Measurements from ENCODE around the gene TAMM41.

DNA sequence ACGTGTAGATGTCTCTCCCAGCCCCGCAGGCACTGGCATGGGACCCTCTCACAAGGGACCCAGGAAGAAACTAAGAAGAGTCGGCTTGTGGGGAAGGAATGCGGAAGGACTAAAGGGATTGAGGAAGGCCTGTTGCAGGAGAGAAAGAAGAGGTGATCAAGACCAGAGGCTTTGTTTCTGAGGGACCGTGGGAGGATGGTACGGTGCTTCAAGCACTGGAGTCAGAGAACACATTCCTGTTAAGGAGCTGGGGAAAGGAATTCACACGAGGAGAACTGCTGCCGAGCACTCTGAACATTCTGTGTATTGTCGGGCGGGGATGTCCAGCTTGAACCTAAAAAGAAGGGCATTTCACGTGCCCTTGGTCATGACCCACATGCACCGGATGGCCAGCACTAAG, 91.4 kb downstream of the TAMM41 start:
- TF ChIP-seq POLR2AphosphoS5 (IDR thresholded peaks at IDR 0.05; ENCODE audit: borderline replicate concordance, low read depth, low read length) (no peak), EZH2 (IDR thresholded peaks at IDR 0.05) (no peak), FOXP2 (optimal IDR thresholded peaks at IDR 0.05; ENCODE audit: control extremely low read depth, extremely low read length, insufficient read depth) (no peak)
